ENCODE measurements around the gene FAM9C.
"Not testable (repeated sequence)": the region's sequence is repeated elsewhere in the genome, so short reads cannot be mapped to it uniquely, and the experiment has no call there.

Gene FAM9C

GRCh38 chrX:13044441-13044840 lies at the start of gene FAM9C:
FAM9C (minus strand) TSS chrX:13044620; CDS start chrX:13043789, 831 bp downstream.
- no CpG with 5 or more reads among the region's 21 CpGs for WGBS (ENCODE audit: insufficient coverage, insufficient read length)

GRCh38 chrX:13093529-13094140 lies 49.2 kb upstream of the FAM9C start:
- no peak overlapping the region for H3K27ac ChIP-seq (ENCODE audit: low read length)
- no peaks in the 10 kb centered on the region for H3K9me3 ChIP-seq (ENCODE audit: control insufficient read depth, insufficient read depth, low read length)
- H3K27me3 ChIP-seq (ENCODE audit: control insufficient read depth, insufficient read depth, low read length) = no peaks in the 10 kb centered on the region
- DNase-seq (ENCODE audit: low read depth, low spot score) = no peak
- no peaks in the 10 kb centered on the region for H3K4me1 ChIP-seq (ENCODE audit: control insufficient read depth, insufficient read depth, low read length)
- WGBS (ENCODE audit: insufficient coverage, insufficient read length) = no CpG with 5 or more reads among the region's 6 CpGs
- H3K36me3 ChIP-seq (ENCODE audit: control insufficient read depth, insufficient read depth, low read length) = no peaks in the 10 kb centered on the region
- no peak overlapping the region for H3K4me3 ChIP-seq (ENCODE audit: low read length)

More at GRCh38 chrX:13044441-13044840, at the start of gene FAM9C:
- Histone ChIP-seq H3K27me3 (ENCODE audit: control insufficient read depth, insufficient read depth, low read length) (no peaks in the 10 kb centered on the region), H3K9me3 (ENCODE audit: control insufficient read depth, insufficient read depth, low read length) (no peaks in the 10 kb centered on the region), H3K4me3 (ENCODE audit: low read length) (no peak within 1 kb of the TSS), H3K36me3 (ENCODE audit: control insufficient read depth, insufficient read depth, low read length) (no peaks in the 10 kb centered on the region), H3K4me1 (ENCODE audit: control insufficient read depth, insufficient read depth, low read length) (no peaks in the 10 kb centered on the region), H3K27ac (ENCODE audit: low read length) (no peak within 1 kb of the TSS)
- DNase-seq (ENCODE audit: low read depth, low spot score) = no peak

- H3K36me3 ChIP-seq (ENCODE audit: control insufficient read depth, insufficient read depth, low read length) = no peaks in the 10 kb centered on the region
- no CpG with 5 or more reads among the region's 7 CpGs for WGBS (ENCODE audit: insufficient coverage, insufficient read length)
Measured at GRCh38 chrX:13092455-13092941, 48.1 kb upstream of the FAM9C start.

GRCh38 chrX:13091111-13091765 lies 46.8 kb upstream of the FAM9C start:
- no peak for DNase-seq (ENCODE audit: low read depth, low spot score)
- no peaks in the 10 kb centered on the region for H3K27me3 ChIP-seq (ENCODE audit: control insufficient read depth, insufficient read depth, low read length)
- no peaks in the 10 kb centered on the region for H3K9me3 ChIP-seq (ENCODE audit: control insufficient read depth, insufficient read depth, low read length)
- no peak overlapping the region for H3K27ac ChIP-seq (ENCODE audit: low read length)
- no CpG with 5 or more reads among the region's 6 CpGs for WGBS (ENCODE audit: insufficient coverage, insufficient read length)
- no peak overlapping the region for H3K4me3 ChIP-seq (ENCODE audit: low read length)
- H3K4me1 ChIP-seq (ENCODE audit: control insufficient read depth, insufficient read depth, low read length) = no peaks in the 10 kb centered on the region
- no peaks in the 10 kb centered on the region for H3K36me3 ChIP-seq (ENCODE audit: control insufficient read depth, insufficient read depth, low read length)

More at GRCh38 chrX:13092455-13092941, 48.1 kb upstream of the FAM9C start:
- no peak overlapping the region for H3K27ac ChIP-seq (ENCODE audit: low read length)
- no peaks in the 10 kb centered on the region for H3K9me3 ChIP-seq (ENCODE audit: control insufficient read depth, insufficient read depth, low read length)
- no peaks in the 10 kb centered on the region for H3K4me1 ChIP-seq (ENCODE audit: control insufficient read depth, insufficient read depth, low read length)
- H3K27me3 ChIP-seq (ENCODE audit: control insufficient read depth, insufficient read depth, low read length) = no peaks in the 10 kb centered on the region
- no peak overlapping the region for H3K4me3 ChIP-seq (ENCODE audit: low read length)
- DNase-seq (ENCODE audit: low read depth, low spot score) = no peak

- Histone ChIP-seq H3K27me3 (ENCODE audit: control insufficient read depth, insufficient read depth, low read length) (no peaks in the 10 kb centered on the region), H3K9me3 (ENCODE audit: control insufficient read depth, insufficient read depth, low read length) (no peaks in the 10 kb centered on the region), H3K27ac (ENCODE audit: low read length) (no peak overlapping the region), H3K4me3 (ENCODE audit: low read length) (no peak overlapping the region), H3K4me1 (ENCODE audit: control insufficient read depth, insufficient read depth, low read length) (no peaks in the 10 kb centered on the region), H3K36me3 (ENCODE audit: control insufficient read depth, insufficient read depth, low read length) (no peaks in the 10 kb centered on the region)
- WGBS (ENCODE audit: insufficient coverage, insufficient read length) = no CpG with 5 or more reads among the region's 14 CpGs
- DNase-seq (ENCODE audit: low read depth, low spot score) = no peak
Measured at GRCh38 chrX:13090339-13091110, 46.1 kb upstream of the FAM9C start.

- H3K9me3 ChIP-seq (ENCODE audit: control insufficient read depth, insufficient read depth, low read length) = no peaks in the 10 kb centered on the region
- no peak for DNase-seq (ENCODE audit: low read depth, low spot score)
- no peaks in the 10 kb centered on the region for H3K4me1 ChIP-seq (ENCODE audit: control insufficient read depth, insufficient read depth, low read length)
- H3K27me3 ChIP-seq (ENCODE audit: control insufficient read depth, insufficient read depth, low read length) = no peaks in the 10 kb centered on the region
- no CpG with 5 or more reads among the region's 1 CpG for WGBS (ENCODE audit: insufficient coverage, insufficient read length)
- H3K27ac ChIP-seq (ENCODE audit: low read length) = no peak overlapping the region
- H3K4me3 ChIP-seq (ENCODE audit: low read length) = no peak overlapping the region
- H3K36me3 ChIP-seq (ENCODE audit: control insufficient read depth, insufficient read depth, low read length) = no peaks in the 10 kb centered on the region
Measured at GRCh38 chrX:13090027-13090338, 45.6 kb upstream of the FAM9C start.

GRCh38 chrX:13088156-13088487 lies 43.7 kb upstream of the FAM9C start:
- Histone ChIP-seq H3K36me3 (ENCODE audit: control insufficient read depth, insufficient read depth, low read length) (no peaks in the 10 kb centered on the region), H3K4me1 (ENCODE audit: control insufficient read depth, insufficient read depth, low read length) (no peaks in the 10 kb centered on the region), H3K4me3 (ENCODE audit: low read length) (no peak overlapping the region), H3K27me3 (ENCODE audit: control insufficient read depth, insufficient read depth, low read length) (no peaks in the 10 kb centered on the region), H3K27ac (ENCODE audit: low read length) (no peak overlapping the region), H3K9me3 (ENCODE audit: control insufficient read depth, insufficient read depth, low read length) (no peaks in the 10 kb centered on the region)
- no CpG with 5 or more reads among the region's 5 CpGs for WGBS (ENCODE audit: insufficient coverage, insufficient read length)
- no peak for DNase-seq (ENCODE audit: low read depth, low spot score)

GRCh38 chrX:13087322-13088155 lies 43.1 kb upstream of the FAM9C start:
- Histone ChIP-seq H3K4me1 (ENCODE audit: control insufficient read depth, insufficient read depth, low read length) (no peaks in the 10 kb centered on the region), H3K27me3 (ENCODE audit: control insufficient read depth, insufficient read depth, low read length) (no peaks in the 10 kb centered on the region), H3K9me3 (ENCODE audit: control insufficient read depth, insufficient read depth, low read length) (no peaks in the 10 kb centered on the region), H3K36me3 (ENCODE audit: control insufficient read depth, insufficient read depth, low read length) (no peaks in the 10 kb centered on the region), H3K4me3 (ENCODE audit: low read length) (no peak overlapping the region), H3K27ac (ENCODE audit: low read length) (no peak overlapping the region)
- no CpG with 5 or more reads among the region's 10 CpGs for WGBS (ENCODE audit: insufficient coverage, insufficient read length)
- DNase-seq (ENCODE audit: low read depth, low spot score) = no peak

GRCh38 chrX:13086793-13087321 lies 42.4 kb upstream of the FAM9C start:
- not testable (repeated sequence) for H3K27ac ChIP-seq (ENCODE audit: low read length); DNase-seq (ENCODE audit: low read depth, low spot score); H3K9me3 ChIP-seq (ENCODE audit: control insufficient read depth, insufficient read depth, low read length); H3K36me3 ChIP-seq (ENCODE audit: control insufficient read depth, insufficient read depth, low read length); H3K4me1 ChIP-seq (ENCODE audit: control insufficient read depth, insufficient read depth, low read length); H3K4me3 ChIP-seq (ENCODE audit: low read length); H3K27me3 ChIP-seq (ENCODE audit: control insufficient read depth, insufficient read depth, low read length)
- WGBS (ENCODE audit: insufficient coverage, insufficient read length) = no CpG with 5 or more reads among the region's 8 CpGs

GRCh38 chrX:13086076-13086475 lies 41.7 kb upstream of the FAM9C start:
- Histone ChIP-seq H3K4me3 (ENCODE audit: low read length) (no peak overlapping the region), H3K27ac (ENCODE audit: low read length) (no peak overlapping the region)
- whole genome bisulfite sequencing (ENCODE audit: insufficient coverage, insufficient read length) = 100% methylated on average over 1 of the region's 2 CpGs

More at GRCh38 chrX:13086076-13086475, 41.7 kb upstream of the FAM9C start:
- no peak for DNase-seq (ENCODE audit: low read depth, low spot score)
- H3K4me1 ChIP-seq (ENCODE audit: control insufficient read depth, insufficient read depth, low read length) = no peaks in the 10 kb centered on the region
- no peaks in the 10 kb centered on the region for H3K9me3 ChIP-seq (ENCODE audit: control insufficient read depth, insufficient read depth, low read length)
- H3K36me3 ChIP-seq (ENCODE audit: control insufficient read depth, insufficient read depth, low read length) = no peaks in the 10 kb centered on the region
- H3K27me3 ChIP-seq (ENCODE audit: control insufficient read depth, insufficient read depth, low read length) = no peaks in the 10 kb centered on the region

Measured in iPS DF 6.9 (cell line).